ENCODE measurements around the gene DTNA.
"Not testable (repeated sequence)": the region's sequence is repeated elsewhere in the genome, so short reads cannot be mapped to it uniquely, and the experiment has no call there.

Gene DTNA

GRCh38 chr18:34725737-34726136 is 15.6 kb downstream of the DTNA start:
- not testable (repeated sequence) for DNase-seq

GRCh38 chr18:34726286-34727004 is 16.3 kb downstream of the DTNA start:
- DNase-seq = no peak

- DNase-seq = no peak
Measured at GRCh38 chr18:34729264-34729663, 19.2 kb downstream of the DTNA start.

- no peak for DNase-seq
Measured at GRCh38 chr18:34729740-34730355, 19.8 kb downstream of the DTNA start.

- DNase-seq = no peak
Measured at GRCh38 chr18:34730774-34731173, 20.7 kb downstream of the DTNA start.

GRCh38 chr18:34734056-34734455 is 24.0 kb downstream of the DTNA start:
- no peak for DNase-seq

- DNase-seq = not testable (repeated sequence)
Measured at GRCh38 chr18:34734526-34734925, 24.4 kb downstream of the DTNA start.

- no peak for DNase-seq
Measured at GRCh38 chr18:34738175-34738894, 28.2 kb downstream of the DTNA start.

- no peak for DNase-seq
Measured at GRCh38 chr18:34740101-34740500, 30.0 kb downstream of the DTNA start.

GRCh38 chr18:34740724-34741123 is 30.6 kb downstream of the DTNA start:
- no peak for DNase-seq

- no peak for DNase-seq
Measured at GRCh38 chr18:34741401-34741800, 31.3 kb downstream of the DTNA start.

GRCh38 chr18:34742891-34743341 is 32.8 kb downstream of the DTNA start:
- no peak for DNase-seq

GRCh38 chr18:34744569-34744968 is 34.5 kb downstream of the DTNA start:
- DNase-seq = no peak

- no peak for DNase-seq
Measured at GRCh38 chr18:34746614-34747013, 36.5 kb downstream of the DTNA start.

GRCh38 chr18:34749721-34750120 is 39.6 kb downstream of the DTNA start:
- DNase-seq = no peak

- DNase-seq = no peak
Measured at GRCh38 chr18:34752056-34752455, 42.0 kb downstream of the DTNA start.

GRCh38 chr18:34754300-34754699 is 44.2 kb downstream of the DTNA start:
- no peak for DNase-seq

GRCh38 chr18:34757666-34758065 is 47.6 kb downstream of the DTNA start:
- no peak for DNase-seq

GRCh38 chr18:34758378-34758948 is 48.4 kb downstream of the DTNA start:
- no peak for DNase-seq

- no peak for DNase-seq
Measured at GRCh38 chr18:34760444-34760843, 50.3 kb downstream of the DTNA start.

- DNase-seq = no peak
Measured at GRCh38 chr18:34764451-34764850, 54.4 kb downstream of the DTNA start.

- DNase-seq = no peak
Measured at GRCh38 chr18:34767601-34768027, 57.5 kb downstream of the DTNA start.

GRCh38 chr18:34771958-34772357 is 61.9 kb downstream of the DTNA start:
- DNase-seq = no peak

GRCh38 chr18:34772887-34773286 is 62.8 kb downstream of the DTNA start:
- DNase-seq = peak; percentile 22

Data from inflammatory macrophage treated with lipopolysaccharide for 4 hours (primary cell).